ENCODE results near the gene CCND1. TPM values are rescaled to one million over a fixed set of nuclear protein-coding genes. Genes with fewer than 3 reads are reported as not detected.

CCND1 gene
- total and polyA plus RNA-seq, 7 donors, result 7.7 to 56.8 (median 15.0) TPM

GRCh38 chr11:69647761-69648497 lies 7.0 kb downstream of the CCND1 start:
- Histone ChIP-seq H3K27me3 (peaks cover 0 to 9% (median 9%) of the 10 kb centered on the region in 3 donors), H3K9me3 (no peaks in the 10 kb centered on the region), H3K27ac (no peak overlapping the region), H3K36me3 (peaks cover 0 to 52% (median 3%) of the 10 kb centered on the region in 4 donors), H3K4me1 (peaks cover 0 to 28% (median 26%) of the 10 kb centered on the region in 4 donors), H3K4me3 (no peak overlapping the region)
- TF ChIP-seq POLR2A (IDR thresholded peaks at IDR 0.05), result no peak
- TF ChIP-seq EP300 (IDR thresholded peaks at IDR 0.05), result no peak
- TF ChIP-seq POLR2AphosphoS5 (IDR thresholded peaks at IDR 0.05), result no peak
- no peak for TF ChIP-seq CTCF (IDR thresholded peaks at IDR 0.05)
- 77 to 92% methylated on average over 28 of the region's 28 CpGs for WGBS, 2 donors
- intact Hi-C loops (cut with DNase I), result loop anchor here (10.0 kb wide), 1 partner anchor 743 kb away; the partner anchor contains the start of genes IGHMBP2 and MRPL21
- DNase-seq, result peak; percentile 57

GRCh38 chr11:69648679-69649575 lies 8.0 kb downstream of the CCND1 start:
- TF ChIP-seq POLR2AphosphoS5 (IDR thresholded peaks at IDR 0.05) (no peak), POLR2A (IDR thresholded peaks at IDR 0.05) (no peak), CTCF (IDR thresholded peaks at IDR 0.05) (no peak), EP300 (IDR thresholded peaks at IDR 0.05) (no peak)
- H3K4me1 ChIP-seq, result peaks cover 0 to 19% (median 16%) of the 10 kb centered on the region in 4 donors
- peaks cover 0 to 6% (median 2%) of the 10 kb centered on the region in 3 donors for H3K27me3 ChIP-seq
- WGBS, 2 donors, result 91 to 92% methylated on average over 37 of the region's 37 CpGs
- DNase-seq, result peak; percentile 60
- no peaks in the 10 kb centered on the region for H3K9me3 ChIP-seq
- intact Hi-C loops (cut with DNase I), result loop anchor here (10.0 kb wide), 1 partner anchor 744 kb away; the partner anchor contains the start of genes IGHMBP2 and MRPL21
- H3K4me3 ChIP-seq, result no peak overlapping the region
- H3K27ac ChIP-seq, result no peak overlapping the region
- H3K36me3 ChIP-seq, result peaks cover 0 to 62% (median 3%) of the 10 kb centered on the region in 4 donors

- Histone ChIP-seq H3K4me3 (no peak overlapping the region), H3K27me3 (peaks cover 0 to 6% (median 0%) of the 10 kb centered on the region in 3 donors), H3K9me3 (no peaks in the 10 kb centered on the region), H3K4me1 (peaks cover 0 to 12% (median 10%) of the 10 kb centered on the region in 4 donors), H3K27ac (no peak overlapping the region), H3K36me3 (peaks cover 0 to 68% (median 3%) of the 10 kb centered on the region in 4 donors)
- 94 to 95% methylated on average over 10 of the region's 10 CpGs for WGBS, 2 donors
- no peak for TF ChIP-seq POLR2A (IDR thresholded peaks at IDR 0.05)
- no peak for TF ChIP-seq EP300 (IDR thresholded peaks at IDR 0.05)
- no peak for TF ChIP-seq POLR2AphosphoS5 (IDR thresholded peaks at IDR 0.05)
- no peak for TF ChIP-seq CTCF (IDR thresholded peaks at IDR 0.05)
- no peak for DNase-seq
- intact Hi-C loops (cut with DNase I), result loop anchor here (10.0 kb wide), 1 partner anchor 745 kb away; the partner anchor contains the start of genes IGHMBP2 and MRPL21
These were observed 8.6 kb downstream of the CCND1 start for GRCh38 chr11:69649576-69649900.

GRCh38 chr11:69650081-69650831 lies 9.3 kb downstream of the CCND1 start:
- intact Hi-C loops (cut with DNase I), result no loop called here
- H3K9me3 ChIP-seq, result no peaks in the 10 kb centered on the region
- peak; percentile 61 for DNase-seq
- WGBS, 2 donors, result 82 to 85% methylated on average over 24 of the region's 24 CpGs
- no peak overlapping the region for H3K27ac ChIP-seq
- H3K4me3 ChIP-seq, result no peak overlapping the region
- H3K27me3 ChIP-seq, result peaks cover 0 to 3% (median 0%) of the 10 kb centered on the region in 3 donors
- TF ChIP-seq POLR2A (IDR thresholded peaks at IDR 0.05) (no peak), CTCF (IDR thresholded peaks at IDR 0.05) (no peak), POLR2AphosphoS5 (IDR thresholded peaks at IDR 0.05) (no peak), EP300 (IDR thresholded peaks at IDR 0.05) (no peak)
- H3K4me1 ChIP-seq, result peaks cover 0 to 5% (median 3%) of the 10 kb centered on the region in 4 donors
- H3K36me3 ChIP-seq, result peaks cover 0 to 68% (median 3%) of the 10 kb centered on the region in 4 donors
